Endodermal cell (in vitro differentiated cells): ENCODE data around the gene AIF1. TPM values are rescaled to one million over a fixed set of nuclear protein-coding genes. Genes with fewer than 3 reads are reported as not detected.

Experiments used
- DNase-seq: peaks from one replicate; pipeline ENCODE4 v3.0.0-alpha.2; 2017
- H3K27ac ChIP-seq: 2 replicates; pipeline ENCODE4 v1.5.1; 2013; ENCODE audit warnings: mild to moderate bottlenecking, low read depth, low read length, moderate library complexity
- H3K27me3 ChIP-seq: 2 replicates; pipeline ENCODE4 v1.6.1; 2013; ENCODE audit warnings: mild to moderate bottlenecking, low read length, moderate library complexity; ENCODE audit not compliant: insufficient read depth, control insufficient read depth, poor library complexity, severe bottlenecking
- H3K36me3 ChIP-seq: 2 replicates; pipeline ENCODE4 v1.7.0; 2013; ENCODE audit warnings: mild to moderate bottlenecking, low read length, moderate library complexity; ENCODE audit not compliant: control insufficient read depth, insufficient read depth
- H3K4me1 ChIP-seq: one replicate; pipeline ENCODE4 v1.7.0; 2013; ENCODE audit warnings: low read length; ENCODE audit not compliant: control insufficient read depth, insufficient read depth
- H3K4me3 ChIP-seq: 2 replicates; pipeline ENCODE4 v1.5.1; 2013; ENCODE audit warnings: mild to moderate bottlenecking, low read length, moderate library complexity
- H3K9ac ChIP-seq: 2 replicates; pipeline ENCODE4 v1.6.1; 2013; ENCODE audit warnings: mild to moderate bottlenecking, low read length, moderate library complexity; ENCODE audit not compliant: poor library complexity, severe bottlenecking; ENCODE audit errors: extremely low read depth
- H3K9me3 ChIP-seq: 2 replicates; pipeline ENCODE4 v1.6.1; 2013; ENCODE audit warnings: mild to moderate bottlenecking, low read length, moderate library complexity; ENCODE audit not compliant: control insufficient read depth
- H3K27ac Mint-ChIP-seq: 2 replicates; pipeline ENCODE4 v1.8.0; 2020; ENCODE audit warnings: mixed read lengths
- H3K27me3 Mint-ChIP-seq: 2 replicates; pipeline ENCODE4 v1.8.0; 2021; ENCODE audit warnings: mild to moderate bottlenecking, mixed read lengths; ENCODE audit not compliant: insufficient read depth
- H3K36me3 Mint-ChIP-seq: 2 replicates; pipeline ENCODE4 v1.8.0; 2020; ENCODE audit warnings: low read depth, mixed read lengths
- H3K4me1 Mint-ChIP-seq: 2 replicates; pipeline ENCODE4 v1.8.0; 2020; ENCODE audit warnings: mixed read lengths
- H3K4me3 Mint-ChIP-seq: 2 replicates; pipeline ENCODE4 v1.8.0; 2020; ENCODE audit warnings: mild to moderate bottlenecking, moderate library complexity, mixed read lengths
- H3K9me3 Mint-ChIP-seq: 2 replicates; pipeline ENCODE4 v1.8.0; 2020; ENCODE audit warnings: mild to moderate bottlenecking, mixed read lengths
- CTCF ChIP-seq: fragments of 200-600 bp; sonication (generic); conservative IDR thresholded peaks from 2 replicates; pipeline ENCODE4 v1.5.0; 2021; ENCODE audit warnings: antibody characterized with exemption, mild to moderate bottlenecking
- WGBS, 2 experiments: methylation state at CpG; one replicate each; pipeline versions ENCODE4 v1.1.5 to v1.1.7; 2013; ENCODE audit warnings: missing lambda C conversion rate in 2 of 2, mixed read lengths in 1 of 2; ENCODE audit not compliant: insufficient coverage in 1 of 2, insufficient read length in 1 of 2; 5-methylcytosine and 5-hydroxymethylcytosine counted together
- total RNA-seq, 2 donors: library from RNA; stranded (reverse); fragmentation: NEBNext Ultra II Directional in 1 of 2; extraction: Animal tissue kit (Norgen Biotek cat#: 25700) in 1 of 2; gene quantifications; 2 replicates in 1 of 2; 3 replicates in 1 of 2; pipeline ENCODE4 v1.2.1, GENCODE V29; 2021

Gene AIF1
- total RNA-seq, 2 donors from 2014 or later = 0.70 to 1.7 TPM

DNA sequence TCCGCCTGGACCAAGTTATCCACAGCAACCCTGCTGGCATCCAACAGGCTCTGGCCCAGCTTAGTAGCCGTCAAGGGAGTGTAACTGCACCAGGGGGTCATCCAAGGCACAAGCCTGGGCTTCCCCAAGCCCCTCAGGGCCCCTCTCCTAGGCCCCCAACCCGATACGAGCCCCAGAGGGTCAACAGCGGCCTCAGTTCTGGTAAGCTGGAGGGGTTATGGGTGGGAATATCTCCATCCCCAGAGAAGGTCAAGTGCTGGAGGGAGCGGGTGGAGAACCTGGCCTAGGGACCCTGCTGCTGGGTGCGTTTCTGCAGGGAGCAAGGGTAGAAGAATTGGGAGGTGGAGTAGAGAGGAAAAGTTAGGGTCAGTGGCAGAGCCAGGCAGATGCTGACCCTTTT, 18.4 kb downstream of the AIF1 start:
- no peaks in the 10 kb centered on the region for H3K4me1 ChIP-seq
- Mint-ChIP-seq H3K27ac (no peak overlapping the region), H3K36me3 (peaks cover 88% of the 10 kb centered on the region), H3K4me1 (no peaks in the 10 kb centered on the region), H3K9me3 (no peaks in the 10 kb centered on the region), H3K4me3 (no peak overlapping the region), H3K27me3 (no peaks in the 10 kb centered on the region)
- WGBS, 2 experiments = 83 to 97% methylated on average over 1 to 7 of the region's 7 CpGs
- no peak overlapping the region for H3K27ac ChIP-seq
- H3K9ac ChIP-seq = no peak overlapping the region
- H3K9me3 ChIP-seq = no peaks in the 10 kb centered on the region
- H3K4me3 ChIP-seq = no peak overlapping the region
- H3K36me3 ChIP-seq = peaks cover 93% of the 10 kb centered on the region
- no peak for TF ChIP-seq CTCF
- DNase-seq = no peak
- no peaks in the 10 kb centered on the region for H3K27me3 ChIP-seq

GRCh38 chr6:31634131-31634530, 19.1 kb downstream of the AIF1 start:
- H3K36me3 ChIP-seq = peaks cover 93% of the 10 kb centered on the region
- H3K27ac ChIP-seq = no peak overlapping the region
- no peak for TF ChIP-seq CTCF

GRCh38 chr6:31634969-31635575, 20.0 kb downstream of the AIF1 start:
- Mint-ChIP-seq H3K36me3 (peaks cover 83% of the 10 kb centered on the region), H3K27me3 (no peaks in the 10 kb centered on the region), H3K4me3 (no peak overlapping the region), H3K9me3 (no peaks in the 10 kb centered on the region), H3K4me1 (no peaks in the 10 kb centered on the region), H3K27ac (no peak overlapping the region)
- H3K4me1 ChIP-seq = no peaks in the 10 kb centered on the region
- 90 to 91% methylated on average over 10 to 11 of the region's 11 CpGs for WGBS, 2 experiments
- no peak for DNase-seq
- H3K9me3 ChIP-seq = no peaks in the 10 kb centered on the region
- H3K4me3 ChIP-seq = no peak overlapping the region
- no peak overlapping the region for H3K27ac ChIP-seq
- peak; percentile 1 for TF ChIP-seq CTCF
- H3K9ac ChIP-seq = no peak overlapping the region
- peaks cover 93% of the 10 kb centered on the region for H3K36me3 ChIP-seq
- no peaks in the 10 kb centered on the region for H3K27me3 ChIP-seq

More at GRCh38 chr6:31634131-31634530, 19.1 kb downstream of the AIF1 start:
- Histone ChIP-seq H3K9me3 (no peaks in the 10 kb centered on the region), H3K27me3 (no peaks in the 10 kb centered on the region), H3K4me3 (no peak overlapping the region), H3K9ac (no peak overlapping the region), H3K4me1 (no peaks in the 10 kb centered on the region)
- Mint-ChIP-seq H3K9me3 (no peaks in the 10 kb centered on the region), H3K27ac (peak overlapping the region; percentile 66), H3K27me3 (no peaks in the 10 kb centered on the region), H3K4me3 (no peak overlapping the region), H3K4me1 (no peaks in the 10 kb centered on the region), H3K36me3 (peaks cover 86% of the 10 kb centered on the region)
- DNase-seq = no peak
- WGBS, 2 experiments = 92% methylated on average over 3 of the region's 3 CpGs; no CpG with 5 or more reads in 1 of the 2 experiments
